LNCaP clone FGC (cell line): Measurements from ENCODE around the gene GALNT16.
A peak's percentile ranks its signal among the peaks of the same experiment; 100 is the strongest.
"Not testable (repeated sequence)": the region's sequence is repeated elsewhere in the genome, so short reads cannot be mapped to it uniquely, and the experiment has no call there.

Experiments used
- DNase-seq: peaks from one replicate; pipeline ENCODE4 v3.0.0-alpha.2; 2011; ENCODE audit warnings: low read depth
- H3K4me3 ChIP-seq: 2 replicates; pipeline ENCODE4 v1.5.1; 2011; ENCODE audit warnings: mild to moderate bottlenecking, low read depth, low read length, control low read depth
- TF ChIP-seq, protein P1 (sequence below): IDR thresholded peaks from 2 replicates; pipeline ENCODE4 v1.5.1; 2012; ENCODE audit warnings: mild to moderate bottlenecking; ENCODE audit not compliant: control insufficient read depth, insufficient read depth; ENCODE audit errors: extremely low read depth

Gene GALNT16

DNA sequence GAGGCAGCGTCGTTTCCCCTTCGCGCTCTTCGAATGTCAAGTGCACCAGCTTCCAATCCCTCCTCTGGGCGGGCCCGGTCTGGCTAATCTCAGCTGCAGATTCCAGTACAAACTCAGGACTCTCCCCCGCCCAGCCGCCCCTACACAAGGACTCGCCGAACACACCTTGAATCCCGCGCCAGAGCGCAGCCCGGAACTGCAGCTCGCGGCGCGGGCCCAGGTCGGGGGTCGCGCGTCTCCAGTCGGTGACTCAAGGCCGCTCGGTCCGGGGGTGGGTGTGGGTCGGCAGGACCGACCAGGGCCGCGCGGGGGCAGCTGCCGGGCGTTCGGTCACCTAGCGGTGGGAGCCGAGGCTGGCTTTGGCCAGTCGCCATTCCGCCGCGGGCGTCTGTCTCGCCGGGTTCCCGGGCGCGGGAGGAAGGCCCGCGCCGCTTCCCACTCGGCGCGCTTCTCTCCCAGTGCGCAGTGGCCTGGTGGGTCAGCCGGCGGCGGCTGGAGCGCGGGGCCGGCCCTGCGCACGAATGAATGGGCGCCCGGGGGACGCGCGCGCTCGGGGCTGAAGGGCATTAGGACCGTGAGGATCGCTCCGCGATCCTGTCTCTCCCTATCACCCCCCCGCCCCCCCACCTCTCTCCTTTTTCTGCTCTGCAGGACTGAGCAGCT is at the start of gene GALNT16:
Gene GALNT16 (plus strand): TSS at position 632 of the 663 bp plus-strand sequence. CDS start 133 bp downstream, outside the sequence.
- H3K4me3 ChIP-seq: peak within 1 kb of the TSS; percentile 37
- TF ChIP-seq, protein P1, sequence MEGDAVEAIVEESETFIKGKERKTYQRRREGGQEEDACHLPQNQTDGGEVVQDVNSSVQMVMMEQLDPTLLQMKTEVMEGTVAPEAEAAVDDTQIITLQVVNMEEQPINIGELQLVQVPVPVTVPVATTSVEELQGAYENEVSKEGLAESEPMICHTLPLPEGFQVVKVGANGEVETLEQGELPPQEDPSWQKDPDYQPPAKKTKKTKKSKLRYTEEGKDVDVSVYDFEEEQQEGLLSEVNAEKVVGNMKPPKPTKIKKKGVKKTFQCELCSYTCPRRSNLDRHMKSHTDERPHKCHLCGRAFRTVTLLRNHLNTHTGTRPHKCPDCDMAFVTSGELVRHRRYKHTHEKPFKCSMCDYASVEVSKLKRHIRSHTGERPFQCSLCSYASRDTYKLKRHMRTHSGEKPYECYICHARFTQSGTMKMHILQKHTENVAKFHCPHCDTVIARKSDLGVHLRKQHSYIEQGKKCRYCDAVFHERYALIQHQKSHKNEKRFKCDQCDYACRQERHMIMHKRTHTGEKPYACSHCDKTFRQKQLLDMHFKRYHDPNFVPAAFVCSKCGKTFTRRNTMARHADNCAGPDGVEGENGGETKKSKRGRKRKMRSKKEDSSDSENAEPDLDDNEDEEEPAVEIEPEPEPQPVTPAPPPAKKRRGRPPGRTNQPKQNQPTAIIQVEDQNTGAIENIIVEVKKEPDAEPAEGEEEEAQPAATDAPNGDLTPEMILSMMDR: no peak
- DNase-seq: no peak

DNA sequence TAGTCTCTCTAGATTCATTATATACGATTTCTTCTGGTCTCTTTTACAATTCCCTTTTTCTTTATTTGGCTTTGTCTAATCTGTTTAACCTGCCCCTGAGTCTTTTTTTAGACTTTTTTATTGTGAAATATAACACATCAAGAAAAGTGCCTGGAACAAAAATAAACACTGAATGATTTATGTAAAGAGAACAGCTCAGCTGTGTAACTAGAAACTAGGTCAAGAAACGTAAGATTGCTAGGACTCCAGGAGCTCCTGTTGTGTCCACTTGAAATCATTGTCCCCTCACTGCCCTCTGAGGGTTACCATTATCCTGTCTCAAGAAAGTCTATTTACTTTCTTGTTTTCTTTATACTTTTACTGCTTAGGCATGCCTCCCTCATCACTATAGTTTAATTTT is 45.6 kb upstream of the GALNT16 start:
- no peak overlapping the region for H3K4me3 ChIP-seq
- TF ChIP-seq, protein P1: no peak
- DNase-seq: peak; percentile 31

DNA sequence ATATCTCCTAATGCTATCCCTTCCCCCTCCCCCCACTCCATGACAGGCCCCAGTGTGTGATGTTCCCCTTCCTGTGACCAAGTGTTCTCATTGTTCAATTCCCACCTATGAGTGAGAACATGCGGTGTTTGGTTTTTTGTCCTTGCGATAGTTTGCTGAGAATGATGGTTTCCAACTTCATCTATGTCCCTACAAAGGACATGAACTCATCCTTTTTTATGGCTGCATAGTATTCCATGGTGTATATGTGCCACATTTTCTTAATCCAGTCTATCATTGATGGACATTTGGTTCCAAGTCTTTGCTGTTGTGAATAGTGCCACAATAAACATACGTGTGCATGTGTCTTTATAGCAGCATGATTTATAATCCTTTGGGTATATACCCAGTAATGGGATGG is 42.3 kb upstream of the GALNT16 start:
- H3K4me3 ChIP-seq, DNase-seq: not testable (repeated sequence)

DNA sequence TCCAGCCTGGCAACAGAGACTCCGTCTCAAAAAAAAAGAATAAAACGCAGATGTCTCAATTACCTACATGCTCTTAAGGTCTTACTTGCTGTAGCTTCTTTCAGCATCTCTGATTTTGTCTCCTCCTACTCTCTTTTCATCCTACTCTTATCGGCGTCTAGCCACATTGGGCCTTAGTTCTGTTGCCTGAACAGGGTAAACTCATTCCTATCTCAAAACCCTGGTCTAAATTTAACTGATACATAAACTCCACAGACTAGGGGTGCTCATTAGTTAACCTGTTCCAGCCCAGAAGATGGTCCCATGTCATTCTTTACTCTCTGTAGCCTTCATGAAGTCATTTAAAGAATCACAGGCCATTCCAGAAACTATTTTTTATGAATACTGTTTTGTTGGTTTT is 35.0 kb upstream of the GALNT16 start:
- no peak overlapping the region for H3K4me3 ChIP-seq
- TF ChIP-seq, protein P1: no peak
- no peak for DNase-seq

DNA sequence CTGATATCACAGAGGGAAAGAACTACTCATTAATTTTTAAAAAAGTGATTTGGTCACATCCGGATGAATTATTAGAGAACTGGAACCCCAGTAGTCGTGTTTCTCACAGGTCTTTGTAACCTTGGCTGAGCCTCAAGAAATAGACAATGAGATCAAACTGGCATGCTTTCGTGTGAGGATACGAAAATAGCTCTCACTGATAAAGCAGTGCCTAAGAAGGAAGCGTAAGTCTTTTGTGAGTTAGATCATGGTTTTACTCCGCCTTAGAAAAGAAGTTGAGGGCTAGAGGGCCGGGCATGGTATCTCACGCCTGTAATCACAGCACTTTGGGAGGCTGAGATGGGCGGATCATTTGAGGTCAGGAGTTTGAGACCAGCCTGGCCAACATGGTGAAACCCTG is 33.8 kb upstream of the GALNT16 start:
- no peak for DNase-seq
- TF ChIP-seq, protein P1: no peak
- no peak overlapping the region for H3K4me3 ChIP-seq

DNA sequence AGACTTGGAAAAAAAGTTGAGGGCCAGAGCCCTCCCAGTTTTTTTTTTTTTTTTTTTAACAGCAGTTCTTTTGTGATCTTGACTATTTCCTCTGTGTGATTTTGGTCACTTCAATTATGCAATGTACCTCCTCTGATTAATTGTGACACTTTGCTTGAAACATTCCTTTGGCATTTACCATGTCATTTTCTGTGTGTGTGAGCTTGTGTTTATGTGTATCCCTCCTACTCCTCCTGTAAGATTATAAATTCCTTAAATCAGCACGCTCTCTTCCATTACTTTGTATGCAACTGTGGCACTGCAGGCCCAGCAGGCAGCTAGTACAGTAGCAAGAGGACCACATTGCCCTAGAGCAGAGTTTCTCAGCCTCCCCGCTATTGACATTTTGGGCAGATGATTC is 33.2 kb upstream of the GALNT16 start:
- TF ChIP-seq, protein P1: no peak
- H3K4me3 ChIP-seq: no peak overlapping the region
- DNase-seq: no peak

DNA sequence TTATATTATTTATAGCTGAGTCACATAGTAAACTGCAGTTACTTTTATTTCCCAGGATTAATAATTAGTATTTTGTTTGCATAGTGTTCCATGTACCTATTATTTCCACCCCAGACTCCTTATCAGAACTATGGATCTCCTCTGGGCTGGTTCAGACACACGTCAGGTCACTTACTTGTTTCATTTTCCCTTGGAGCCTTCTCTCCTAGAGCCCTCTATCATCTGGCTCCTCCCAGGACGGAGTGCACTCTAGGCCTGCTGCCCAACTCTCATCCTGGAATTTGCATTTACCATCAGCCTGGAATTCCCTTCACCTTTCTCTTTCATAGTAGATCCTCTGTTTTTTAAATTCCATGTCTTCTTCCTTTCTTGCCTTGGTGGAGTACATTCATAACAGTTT is 28.5 kb upstream of the GALNT16 start:
- peak overlapping the region; percentile 11; the same call in 1 of the 2 replicates for H3K4me3 ChIP-seq
- DNase-seq: peak; percentile 87
- TF ChIP-seq, protein P1: no peak
